Testis (tissue), 2 donors: Measurements from ENCODE around the gene THEMIS.

Source experiments
- CTCF ChIP-seq, 3 experiments: fragments of 450-650 bp in 2 of 3; fragments of 200-600 bp in 1 of 3; sonication (generic) in 1 of 3; IDR thresholded peaks; one replicate each; pipeline ENCODE4 v1.5.1; 2016 to 2019; ENCODE audit warnings: antibody characterized with exemption in 3 of 3, mild to moderate bottlenecking in 2 of 3, moderate library complexity in 1 of 3
- POLR2A ChIP-seq: fragments of 450-650 bp; IDR thresholded peaks from one replicate; pipeline ENCODE4 v1.6.1; 2017; ENCODE audit warnings: antibody characterized with exemption, mild to moderate bottlenecking, moderate library complexity

GRCh38 chr6:127776320-127776719 is 124.5 kb downstream of the THEMIS start:
- TF ChIP-seq CTCF (IDR thresholded peaks at IDR 0.05) (no peak), POLR2A (no peak)
